HEK293T (cell line): ENCODE data around the gene ESPN.

ENCODE experiments used
- BHLHE40 ChIP-seq: fragments of 450-650 bp; IDR thresholded peaks from 2 replicates; pipeline ENCODE4 v1.6.1; 2016; ENCODE audit warnings: mild to moderate bottlenecking, moderate library complexity, borderline replicate concordance
- ELF4 ChIP-seq: fragments of 450-650 bp; IDR thresholded peaks from 2 replicates; pipeline ENCODE4 v1.6.1; 2017; ENCODE audit warnings: antibody characterized with exemption
- FOXA1 ChIP-seq: fragments of 450-650 bp; IDR thresholded peaks from 2 replicates; pipeline ENCODE4 v1.6.1; 2016; ENCODE audit warnings: mild to moderate bottlenecking
- FOXK2 ChIP-seq: fragments of 450-650 bp; IDR thresholded peaks from 2 replicates; pipeline ENCODE4 v1.6.1; 2016; ENCODE audit warnings: mild to moderate bottlenecking
- HDGF ChIP-seq: fragments of 450-650 bp; IDR thresholded peaks from 2 replicates; pipeline ENCODE4 v1.6.1; 2017; ENCODE audit warnings: antibody characterized with exemption, borderline replicate concordance
- TF ChIP-seq, protein P1 (sequence below): fragments of 450-650 bp; IDR thresholded peaks from 2 replicates; pipeline ENCODE4 v1.6.1; 2016

GRCh38 chr1:6491081-6491449, 66.5 kb downstream of the ESPN start:
- TF ChIP-seq, protein P1, sequence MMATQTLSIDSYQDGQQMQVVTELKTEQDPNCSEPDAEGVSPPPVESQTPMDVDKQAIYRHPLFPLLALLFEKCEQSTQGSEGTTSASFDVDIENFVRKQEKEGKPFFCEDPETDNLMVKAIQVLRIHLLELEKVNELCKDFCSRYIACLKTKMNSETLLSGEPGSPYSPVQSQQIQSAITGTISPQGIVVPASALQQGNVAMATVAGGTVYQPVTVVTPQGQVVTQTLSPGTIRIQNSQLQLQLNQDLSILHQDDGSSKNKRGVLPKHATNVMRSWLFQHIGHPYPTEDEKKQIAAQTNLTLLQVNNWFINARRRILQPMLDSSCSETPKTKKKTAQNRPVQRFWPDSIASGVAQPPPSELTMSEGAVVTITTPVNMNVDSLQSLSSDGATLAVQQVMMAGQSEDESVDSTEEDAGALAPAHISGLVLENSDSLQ: no peak
- TF ChIP-seq FOXK2: no peak
- TF ChIP-seq ELF4: no peak
- TF ChIP-seq BHLHE40: no peak
- TF ChIP-seq FOXA1: no peak
- no peak for TF ChIP-seq HDGF
